KMS-11 (cell line): Measurements from ENCODE around the gene CC2D2B.
A peak's percentile ranks its signal among the peaks of the same experiment; 100 is the strongest.
"Not testable (repeated sequence)": the region's sequence is repeated elsewhere in the genome, so short reads cannot be mapped to it uniquely, and the experiment has no call there.

ENCODE experiments used
- H2AFZ ChIP-seq: fragments of 200-600 bp; sonication (generic); 2 replicates; pipeline ENCODE4 v1.6.1; 2016; ENCODE audit warnings: antibody characterized with exemption, mixed run types, low read depth
- H3K27ac ChIP-seq: fragments of 200-600 bp; sonication (generic); 2 replicates; pipeline ENCODE4 v1.6.1; 2016; ENCODE audit warnings: mild to moderate bottlenecking, mixed run types
- H3K27me3 ChIP-seq: fragments of 200-600 bp; sonication (generic); 2 replicates; pipeline ENCODE4 v1.6.1; 2017; ENCODE audit warnings: mild to moderate bottlenecking, low read depth, mixed run types, moderate library complexity; ENCODE audit not compliant: insufficient read depth
- H3K36me3 ChIP-seq: fragments of 200-600 bp; sonication (generic); 2 replicates; pipeline ENCODE4 v1.6.1; 2017; ENCODE audit warnings: mild to moderate bottlenecking, mixed run types; ENCODE audit not compliant: insufficient read depth
- H3K4me1 ChIP-seq: fragments of 200-600 bp; sonication (generic); 2 replicates; pipeline ENCODE4 v1.6.1; 2016; ENCODE audit warnings: mild to moderate bottlenecking, low read depth, mixed run types; ENCODE audit not compliant: poor library complexity, severe bottlenecking
- H3K4me2 ChIP-seq: fragments of 200-600 bp; sonication (generic); 2 replicates; pipeline ENCODE4 v1.7.0; 2016; ENCODE audit warnings: mild to moderate bottlenecking, mixed run types
- H3K4me3 ChIP-seq: fragments of 200-600 bp; sonication (generic); IDR thresholded peaks from 2 replicates; pipeline ENCODE4 v1.6.1; 2017; ENCODE audit warnings: low read depth, low read length, mixed read lengths; ENCODE audit not compliant: insufficient read depth
- H3K79me2 ChIP-seq: fragments of 200-600 bp; sonication (generic); 2 replicates; pipeline ENCODE4 v1.6.1; 2016; ENCODE audit warnings: low read depth, mixed run types; ENCODE audit not compliant: insufficient read depth
- H3K9ac ChIP-seq: fragments of 200-600 bp; sonication (generic); 2 replicates; pipeline ENCODE4 v1.6.1; 2016; ENCODE audit warnings: mild to moderate bottlenecking, mixed run types
- H4K20me1 ChIP-seq: fragments of 200-600 bp; sonication (generic); 2 replicates; pipeline ENCODE4 v1.6.1; 2016; ENCODE audit warnings: mild to moderate bottlenecking, mixed run types; ENCODE audit not compliant: insufficient read depth
- CTCF ChIP-seq: fragments of 200-600 bp; sonication (generic); conservative IDR thresholded peaks from 2 replicates; pipeline ENCODE4 v1.6.1; 2017; ENCODE audit warnings: low read depth, mild to moderate bottlenecking, antibody characterized with exemption, low read length, moderate library complexity, mixed read lengths

Gene CC2D2B

DNA sequence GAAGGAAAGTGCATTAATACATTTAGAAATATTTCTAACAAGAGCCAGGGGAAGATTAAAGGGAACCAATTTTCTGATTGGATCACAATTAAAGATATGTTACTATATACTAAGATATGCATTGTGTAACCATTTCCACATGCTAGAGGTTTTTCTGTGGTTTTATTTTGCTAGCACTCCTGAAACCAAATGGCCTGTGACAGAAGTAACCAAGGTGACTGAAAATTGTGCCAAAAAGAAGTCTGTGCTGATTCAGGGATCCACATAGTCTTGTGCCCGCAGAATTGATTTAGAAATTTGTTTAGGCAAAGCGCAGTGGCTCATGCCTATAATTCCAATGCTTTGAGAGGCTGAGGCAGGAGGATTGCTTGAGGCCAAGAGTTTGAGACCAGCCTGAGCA, 1.8 kb downstream of the CC2D2B start:
- Histone ChIP-seq H3K27me3 (no peaks in the 10 kb centered on the region), H3K79me2 (0 out of 2 replicates have a peak, but pooled peaks cover 4% of the 10 kb centered on the region), H3K9ac (peak overlapping the region; percentile 14; the same call in 1 of the 2 replicates), H3K36me3 (no peaks in the 10 kb centered on the region), H3K4me2 (peak overlapping the region; percentile 49), H4K20me1 (no peaks in the 10 kb centered on the region), H2AFZ (peak overlapping the region; percentile 36; the same call in 1 of the 2 replicates), H3K4me1 (peaks cover 32% of the 10 kb centered on the region), H3K27ac (peak overlapping the region; percentile 76), H3K4me3 (no peak overlapping the region)
- no peak for TF ChIP-seq CTCF

DNA sequence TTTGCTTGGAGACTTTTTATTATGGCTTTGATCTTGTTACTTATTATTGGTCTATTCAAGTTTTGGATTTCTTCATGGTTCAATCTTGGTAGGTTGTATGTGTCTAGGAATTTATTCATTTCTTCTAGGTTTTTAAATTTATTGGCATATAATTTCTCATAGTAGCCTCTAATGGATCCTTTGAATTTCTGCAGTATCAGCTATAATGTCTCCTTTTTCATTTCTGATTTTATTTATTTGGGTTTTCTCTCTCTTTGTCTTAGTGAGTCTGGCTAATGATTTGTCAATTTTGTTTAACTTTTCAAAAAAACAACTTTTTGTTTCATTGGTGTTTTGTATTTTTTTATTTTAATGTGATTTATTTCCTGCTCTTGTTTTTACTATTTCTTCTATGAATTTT, 8.3 kb downstream of the CC2D2B start:
- not testable (repeated sequence) for H3K27ac ChIP-seq, H3K4me1 ChIP-seq, H4K20me1 ChIP-seq, H3K4me3 ChIP-seq, H2AFZ ChIP-seq, H3K9ac ChIP-seq, H3K36me3 ChIP-seq, H3K4me2 ChIP-seq, H3K27me3 ChIP-seq, H3K79me2 ChIP-seq

- no peaks in the 10 kb centered on the region for H3K27me3 ChIP-seq
- no peak for TF ChIP-seq CTCF
- no peaks in the 10 kb centered on the region for H3K4me1 ChIP-seq
- no peak overlapping the region for H3K4me2 ChIP-seq
- no peaks in the 10 kb centered on the region for H3K79me2 ChIP-seq
- H3K36me3 ChIP-seq = no peaks in the 10 kb centered on the region
- no peak overlapping the region for H3K27ac ChIP-seq
- H4K20me1 ChIP-seq = no peaks in the 10 kb centered on the region
- H2AFZ ChIP-seq = no peak overlapping the region
- no peak overlapping the region for H3K9ac ChIP-seq
- H3K4me3 ChIP-seq = no peak overlapping the region
Measured at GRCh38 chr10:95920798-95921426, 13.1 kb downstream of the CC2D2B start.

- H3K36me3 ChIP-seq = no peaks in the 10 kb centered on the region
- no peak overlapping the region for H3K4me3 ChIP-seq
- no peaks in the 10 kb centered on the region for H3K27me3 ChIP-seq
- no peaks in the 10 kb centered on the region for H4K20me1 ChIP-seq
- H3K27ac ChIP-seq = no peak overlapping the region
- H3K4me2 ChIP-seq = no peak overlapping the region
- TF ChIP-seq CTCF = no peak
- H2AFZ ChIP-seq = no peak overlapping the region
- no peak overlapping the region for H3K9ac ChIP-seq
- no peaks in the 10 kb centered on the region for H3K4me1 ChIP-seq
- H3K79me2 ChIP-seq = no peaks in the 10 kb centered on the region
Measured at GRCh38 chr10:95925033-95925432, 17.3 kb downstream of the CC2D2B start.

DNA sequence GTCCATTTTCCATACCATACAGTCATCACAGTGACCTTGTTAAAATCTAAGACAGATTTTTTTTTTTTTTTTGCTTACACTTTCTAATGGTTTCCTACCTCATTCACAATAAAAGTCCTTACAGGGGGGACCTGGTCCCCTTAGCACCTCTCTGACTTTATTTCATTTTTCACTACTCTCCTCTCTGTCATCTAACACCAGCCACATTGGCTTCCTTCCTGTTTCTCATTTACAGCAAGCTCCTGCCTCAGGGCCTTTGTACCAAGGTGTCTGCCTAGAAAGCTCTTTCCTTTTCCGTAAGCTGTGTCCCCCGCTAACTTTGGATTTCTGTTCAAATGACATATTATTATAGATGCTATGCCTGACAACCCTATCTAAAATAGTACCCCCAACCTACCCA, 27.7 kb downstream of the CC2D2B start:
- no peak overlapping the region for H3K4me3 ChIP-seq
- H3K4me1 ChIP-seq = no peaks in the 10 kb centered on the region
- no peak overlapping the region for H3K9ac ChIP-seq
- H3K27me3 ChIP-seq = no peaks in the 10 kb centered on the region
- H3K27ac ChIP-seq = no peak overlapping the region
- no peaks in the 10 kb centered on the region for H3K79me2 ChIP-seq
- no peaks in the 10 kb centered on the region for H4K20me1 ChIP-seq
- no peaks in the 10 kb centered on the region for H3K36me3 ChIP-seq
- H2AFZ ChIP-seq = no peak overlapping the region
- TF ChIP-seq CTCF = no peak
- no peak overlapping the region for H3K4me2 ChIP-seq
